SU-DHL-6 (cell line): ENCODE measurements around the gene ZNF556.

Experiments used
- H2AFZ ChIP-seq: fragments of 200-600 bp; sonication (generic); 2 replicates; pipeline ENCODE4 v1.6.1; 2014; ENCODE audit warnings: low read depth, mild to moderate bottlenecking, moderate library complexity, mixed read lengths, antibody characterized with exemption, low read length; ENCODE audit not compliant: severe bottlenecking
- H3F3A ChIP-seq: fragments of 200-600 bp; shearing (Covaris generic); 2 replicates; pipeline ENCODE4 v1.6.0; 2016; ENCODE audit warnings: antibody characterized with exemption, mild to moderate bottlenecking; ENCODE audit not compliant: insufficient read depth
- H3K27ac ChIP-seq: fragments of 200-600 bp; sonication (generic); 2 replicates; pipeline ENCODE4 v1.5.1; 2016; ENCODE audit warnings: low read depth, mild to moderate bottlenecking, low read length, moderate library complexity, mixed read lengths
- H3K27me3 ChIP-seq: fragments of 200-600 bp; sonication (generic), shearing (Covaris generic); 2 replicates; pipeline ENCODE4 v1.6.0; 2014; ENCODE audit warnings: mild to moderate bottlenecking, low read length
- H3K36me3 ChIP-seq: fragments of 200-600 bp; sonication (generic); 2 replicates; pipeline ENCODE4 v1.6.1; 2014; ENCODE audit warnings: mild to moderate bottlenecking, low read length, mixed read lengths
- H3K4me2 ChIP-seq: fragments of 300-600, 200-600 bp; shearing (Covaris generic), sonication (generic); 2 replicates; pipeline ENCODE4 v1.6.0; 2014; ENCODE audit warnings: low read length, low read depth, mild to moderate bottlenecking; ENCODE audit not compliant: poor library complexity, severe bottlenecking
- H3K4me3 ChIP-seq: fragments of 200-600 bp; sonication (generic); 2 replicates; pipeline ENCODE4 v1.5.1; 2014; ENCODE audit warnings: antibody characterized with exemption, low read length, mild to moderate bottlenecking, mixed read lengths; ENCODE audit not compliant: insufficient read depth, poor library complexity, severe bottlenecking
- H3K79me2 ChIP-seq: fragments of 200-600 bp; sonication (generic); 2 replicates; pipeline ENCODE4 v1.6.1; 2014; ENCODE audit warnings: mild to moderate bottlenecking, low read length, moderate library complexity; ENCODE audit not compliant: insufficient read depth
- H3K9ac ChIP-seq: fragments of 200-600 bp; sonication (generic); 2 replicates; pipeline ENCODE4 v1.7.0; 2014; ENCODE audit warnings: mild to moderate bottlenecking, low read length
- H3K9me2 ChIP-seq: fragments of 200-600 bp; sonication (generic); replicated peaks from 2 replicates; pipeline ENCODE4 v1.6.1; 2014; ENCODE audit warnings: low read length; ENCODE audit not compliant: insufficient read depth
- H3K9me3 ChIP-seq: fragments of 200-600 bp; sonication (generic); 2 replicates; pipeline ENCODE4 v1.6.1; 2014; ENCODE audit warnings: low read length, mixed read lengths; ENCODE audit not compliant: insufficient read depth
- H4K20me1 ChIP-seq: fragments of 200-600 bp; sonication (generic); 2 replicates; pipeline ENCODE4 v1.6.1; 2014; ENCODE audit warnings: low read depth, mild to moderate bottlenecking, antibody characterized with exemption, low read length, moderate library complexity, mixed read lengths
- EZH2phosphoT487 ChIP-seq: fragments of 200-600 bp; sonication (generic), shearing (Covaris generic); conservative IDR thresholded peaks from 2 replicates; pipeline ENCODE4 v1.6.1; 2018; ENCODE audit warnings: mild to moderate bottlenecking, antibody characterized with exemption, low read length, moderate library complexity, mixed read lengths
- TF ChIP-seq, protein P1 (sequence below): fragments of 200-600 bp; sonication (generic); IDR thresholded peaks from one replicate; pipeline ENCODE4 v1.5.1; 2017; ENCODE audit warnings: antibody characterized with exemption, mild to moderate bottlenecking, low read length, moderate library complexity; ENCODE audit not compliant: insufficient read depth, poor library complexity, severe bottlenecking

The ZNF556 gene

GRCh38 chr19:2912306-2912705 lies 45.2 kb downstream of the ZNF556 start:
- Histone ChIP-seq H2AFZ (no peak overlapping the region), H3K27me3 (peaks cover 2% of the 10 kb centered on the region; the same call in 1 of the 2 replicates), H3K9me3 (peaks cover 6% of the 10 kb centered on the region; the same call in 1 of the 2 replicates), H3K36me3 (no peaks in the 10 kb centered on the region), H3K4me2 (no peak overlapping the region), H3K27ac (no peak overlapping the region), H4K20me1 (no peaks in the 10 kb centered on the region), H3K9ac (no peak overlapping the region), H3F3A (no peaks in the 10 kb centered on the region), H3K9me2 (no peaks in the 10 kb centered on the region), H3K4me3 (no peak overlapping the region), H3K79me2 (no peaks in the 10 kb centered on the region)
- no peak for TF ChIP-seq EZH2phosphoT487
- TF ChIP-seq, protein P1, sequence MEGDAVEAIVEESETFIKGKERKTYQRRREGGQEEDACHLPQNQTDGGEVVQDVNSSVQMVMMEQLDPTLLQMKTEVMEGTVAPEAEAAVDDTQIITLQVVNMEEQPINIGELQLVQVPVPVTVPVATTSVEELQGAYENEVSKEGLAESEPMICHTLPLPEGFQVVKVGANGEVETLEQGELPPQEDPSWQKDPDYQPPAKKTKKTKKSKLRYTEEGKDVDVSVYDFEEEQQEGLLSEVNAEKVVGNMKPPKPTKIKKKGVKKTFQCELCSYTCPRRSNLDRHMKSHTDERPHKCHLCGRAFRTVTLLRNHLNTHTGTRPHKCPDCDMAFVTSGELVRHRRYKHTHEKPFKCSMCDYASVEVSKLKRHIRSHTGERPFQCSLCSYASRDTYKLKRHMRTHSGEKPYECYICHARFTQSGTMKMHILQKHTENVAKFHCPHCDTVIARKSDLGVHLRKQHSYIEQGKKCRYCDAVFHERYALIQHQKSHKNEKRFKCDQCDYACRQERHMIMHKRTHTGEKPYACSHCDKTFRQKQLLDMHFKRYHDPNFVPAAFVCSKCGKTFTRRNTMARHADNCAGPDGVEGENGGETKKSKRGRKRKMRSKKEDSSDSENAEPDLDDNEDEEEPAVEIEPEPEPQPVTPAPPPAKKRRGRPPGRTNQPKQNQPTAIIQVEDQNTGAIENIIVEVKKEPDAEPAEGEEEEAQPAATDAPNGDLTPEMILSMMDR: no peak

DNA sequence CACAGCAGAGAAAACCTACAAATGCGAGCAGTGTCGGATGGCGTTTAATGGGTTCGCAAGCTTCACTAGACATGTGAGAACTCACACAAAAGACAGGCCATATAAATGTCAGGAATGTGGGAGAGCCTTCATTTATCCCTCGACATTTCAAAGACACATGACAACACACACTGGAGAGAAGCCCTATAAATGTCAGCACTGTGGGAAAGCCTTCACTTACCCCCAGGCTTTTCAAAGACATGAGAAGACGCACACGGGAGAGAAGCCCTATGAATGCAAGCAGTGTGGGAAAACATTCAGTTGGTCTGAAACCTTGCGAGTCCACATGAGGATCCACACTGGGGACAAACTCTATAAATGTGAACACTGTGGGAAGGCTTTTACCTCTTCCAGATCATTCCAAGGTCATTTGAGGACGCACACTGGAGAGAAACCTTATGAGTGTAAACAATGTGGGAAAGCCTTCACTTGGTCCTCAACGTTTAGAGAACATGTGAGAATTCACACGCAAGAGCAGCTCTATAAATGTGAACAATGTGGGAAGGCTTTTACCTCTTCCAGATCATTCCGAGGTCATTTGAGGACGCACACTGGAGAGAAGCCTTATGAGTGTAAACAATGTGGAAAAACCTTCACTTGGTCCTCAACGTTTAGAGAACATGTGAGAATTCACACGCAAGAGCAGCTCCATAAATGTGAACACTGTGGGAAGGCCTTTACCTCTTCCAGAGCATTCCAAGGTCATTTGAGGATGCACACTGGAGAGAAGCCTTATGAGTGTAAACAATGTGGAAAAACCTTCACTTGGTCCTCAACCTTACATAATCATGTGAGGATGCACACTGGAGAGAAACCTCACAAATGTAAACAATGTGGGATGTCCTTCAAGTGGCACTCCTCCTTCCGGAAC lies 50.4 kb downstream of the ZNF556 start:
- Histone ChIP-seq H3K4me3 (no peak overlapping the region), H3K9me2 (no peaks in the 10 kb centered on the region), H3K36me3 (no peaks in the 10 kb centered on the region), H3K9ac (no peak overlapping the region), H3K4me2 (no peak overlapping the region), H3K27me3 (peaks cover 2% of the 10 kb centered on the region; the same call in 1 of the 2 replicates), H3K9me3 (peaks cover 14% of the 10 kb centered on the region; the same call in 1 of the 2 replicates), H3F3A (no peaks in the 10 kb centered on the region), H3K79me2 (no peaks in the 10 kb centered on the region), H4K20me1 (no peaks in the 10 kb centered on the region), H3K27ac (no peak overlapping the region), H2AFZ (no peak overlapping the region)
- TF ChIP-seq, protein P1: no peak
- no peak for TF ChIP-seq EZH2phosphoT487

GRCh38 chr19:2922987-2923386 lies 55.9 kb downstream of the ZNF556 start:
- no peak overlapping the region for H3K27ac ChIP-seq
- H3K27me3 ChIP-seq: no peaks in the 10 kb centered on the region
- no peaks in the 10 kb centered on the region for H3K36me3 ChIP-seq
- H3K9me2 ChIP-seq: no peaks in the 10 kb centered on the region
- no peak overlapping the region for H2AFZ ChIP-seq
- no peak overlapping the region for H3K4me3 ChIP-seq
- no peak overlapping the region for H3K9ac ChIP-seq
- no peaks in the 10 kb centered on the region for H3K79me2 ChIP-seq
- H3K9me3 ChIP-seq: 0 out of 2 replicates have a peak, but pooled peaks cover under 1% of the 10 kb centered on the region
- no peaks in the 10 kb centered on the region for H4K20me1 ChIP-seq
- H3F3A ChIP-seq: no peaks in the 10 kb centered on the region
- H3K4me2 ChIP-seq: no peak overlapping the region
- no peak for TF ChIP-seq EZH2phosphoT487
- TF ChIP-seq, protein P1: no peak
